Calu3 (cell line): Measurements from ENCODE around the gene SH3D21. TPM values are rescaled to one million over a fixed set of nuclear protein-coding genes. Genes with fewer than 3 reads are reported as not detected.

Source experiments
- BruUV-seq: library from RNA; stranded (reverse); fragments of 400-500 nt; replicated peaks from 2 replicates; lab custom pipeline; 2021; lab: Mats Ljungman, UMichigan
- CTCF ChIA-PET: fragments of 300-600 bp; sonication (Branson Sonifier 250); formaldehyde crosslinking; loops from one replicate; lab custom pipeline; 2022; ENCODE audit warnings: antibody characterized with exemption; lab: Charles Lee
- DNase-seq: peaks from one replicate; pipeline ENCODE4 v3.0.0; 2022
- H3K27ac Mint-ChIP-seq: one replicate; pipeline ENCODE4 v1.8.0; 2022; ENCODE audit warnings: mixed read lengths; ENCODE audit not compliant: unreplicated experiment
- H3K27me3 Mint-ChIP-seq: one replicate; pipeline ENCODE4 v1.8.0; 2022; ENCODE audit warnings: mixed read lengths; ENCODE audit not compliant: unreplicated experiment
- H3K36me3 Mint-ChIP-seq: one replicate; pipeline ENCODE4 v1.8.0; 2022; ENCODE audit warnings: mild to moderate bottlenecking, moderate library complexity, mixed read lengths; ENCODE audit not compliant: insufficient read depth, unreplicated experiment
- H3K4me1 Mint-ChIP-seq: one replicate; pipeline ENCODE4 v1.8.0; 2022; ENCODE audit warnings: mild to moderate bottlenecking, low read depth, mixed read lengths; ENCODE audit not compliant: unreplicated experiment
- H3K4me3 Mint-ChIP-seq: one replicate; pipeline ENCODE4 v1.8.0; 2022; ENCODE audit warnings: mild to moderate bottlenecking, low read depth, moderate library complexity, mixed read lengths; ENCODE audit not compliant: unreplicated experiment
- H3K9me3 Mint-ChIP-seq: one replicate; pipeline ENCODE4 v1.8.0; 2022; ENCODE audit warnings: low read depth, mixed read lengths; ENCODE audit not compliant: unreplicated experiment
- intact Hi-C: fragments of 100-400 bp; cut with micrococcal nuclease; formaldehyde crosslinking; loops from one replicate; pipeline ENCODE4 v1.10.0; 2022; ENCODE audit not compliant: unreplicated experiment
- total RNA-seq: library from RNA; stranded (reverse); gene quantifications from 2 replicates; pipeline ENCODE4 v1.2.3, GENCODE V29; 2022
- TF ChIP-seq, protein P1 (sequence below): fragments of 200-600 bp; IDR thresholded peaks from one replicate; pipeline ENCODE4 v1.8.0; 2022; ENCODE audit warnings: antibody characterized with exemption; ENCODE audit not compliant: unreplicated experiment

SH3D21 gene
- total RNA-seq, 1 experiment from 2014 or later: 12.1 TPM

DNA sequence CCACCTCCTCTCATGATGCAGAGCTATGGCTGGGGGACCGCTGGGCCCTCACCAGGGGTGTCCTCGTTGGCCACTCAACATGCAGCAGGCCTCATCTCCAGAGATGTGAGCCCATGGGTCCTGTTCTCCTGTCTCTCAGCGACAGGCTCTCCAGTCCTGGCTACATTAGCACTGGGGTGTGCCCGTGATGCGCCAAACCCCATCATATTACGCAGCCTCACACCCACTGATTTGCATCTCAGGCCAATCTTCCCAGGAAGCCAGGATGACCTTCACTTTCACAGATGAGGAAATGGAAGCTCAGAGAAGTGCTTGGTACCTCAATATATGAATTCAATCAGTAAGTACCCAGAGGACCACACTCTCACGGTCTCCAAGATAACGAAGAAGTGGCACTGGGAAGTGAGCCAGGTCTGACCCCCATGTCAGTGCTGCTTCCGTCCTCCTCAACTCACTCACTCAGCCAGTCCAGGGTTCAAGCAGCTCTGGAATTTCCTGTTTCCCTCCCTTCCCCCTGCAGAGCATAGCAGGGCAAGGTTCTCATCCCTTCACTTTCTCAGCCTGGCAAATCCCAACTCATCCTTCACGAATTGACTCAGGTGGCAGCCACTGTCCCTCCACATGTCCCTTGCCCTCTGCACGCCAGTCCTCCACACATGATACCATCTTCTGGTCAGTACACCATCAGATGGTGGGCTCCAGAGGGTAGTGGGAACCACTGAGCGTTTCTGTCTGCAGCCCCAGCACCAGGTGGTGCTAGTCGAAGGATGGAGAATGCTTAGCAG is 46.1 kb downstream of the SH3D21 start:
- CTCF ChIA-PET: interaction anchor here (0.6 to 3.4 kb wide), 6 partner anchors 10 to 217 kb away, joined by 3 to 22 read pairs (median 11); no protein-coding TSS in a partner anchor
- Mint-ChIP-seq H3K27ac (peak overlapping the region; percentile 92), H3K27me3 (no peaks in the 10 kb centered on the region), H3K9me3 (no peaks in the 10 kb centered on the region), H3K4me1 (peaks cover 36% of the 10 kb centered on the region), H3K36me3 (peaks cover 78% of the 10 kb centered on the region), H3K4me3 (peak overlapping the region; percentile 32)
- intact Hi-C loops: no loop called here
- peak; percentile 58 for DNase-seq
- BruUV-seq: no TSS peak
- TF ChIP-seq, protein P1, sequence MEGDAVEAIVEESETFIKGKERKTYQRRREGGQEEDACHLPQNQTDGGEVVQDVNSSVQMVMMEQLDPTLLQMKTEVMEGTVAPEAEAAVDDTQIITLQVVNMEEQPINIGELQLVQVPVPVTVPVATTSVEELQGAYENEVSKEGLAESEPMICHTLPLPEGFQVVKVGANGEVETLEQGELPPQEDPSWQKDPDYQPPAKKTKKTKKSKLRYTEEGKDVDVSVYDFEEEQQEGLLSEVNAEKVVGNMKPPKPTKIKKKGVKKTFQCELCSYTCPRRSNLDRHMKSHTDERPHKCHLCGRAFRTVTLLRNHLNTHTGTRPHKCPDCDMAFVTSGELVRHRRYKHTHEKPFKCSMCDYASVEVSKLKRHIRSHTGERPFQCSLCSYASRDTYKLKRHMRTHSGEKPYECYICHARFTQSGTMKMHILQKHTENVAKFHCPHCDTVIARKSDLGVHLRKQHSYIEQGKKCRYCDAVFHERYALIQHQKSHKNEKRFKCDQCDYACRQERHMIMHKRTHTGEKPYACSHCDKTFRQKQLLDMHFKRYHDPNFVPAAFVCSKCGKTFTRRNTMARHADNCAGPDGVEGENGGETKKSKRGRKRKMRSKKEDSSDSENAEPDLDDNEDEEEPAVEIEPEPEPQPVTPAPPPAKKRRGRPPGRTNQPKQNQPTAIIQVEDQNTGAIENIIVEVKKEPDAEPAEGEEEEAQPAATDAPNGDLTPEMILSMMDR: no peak

DNA sequence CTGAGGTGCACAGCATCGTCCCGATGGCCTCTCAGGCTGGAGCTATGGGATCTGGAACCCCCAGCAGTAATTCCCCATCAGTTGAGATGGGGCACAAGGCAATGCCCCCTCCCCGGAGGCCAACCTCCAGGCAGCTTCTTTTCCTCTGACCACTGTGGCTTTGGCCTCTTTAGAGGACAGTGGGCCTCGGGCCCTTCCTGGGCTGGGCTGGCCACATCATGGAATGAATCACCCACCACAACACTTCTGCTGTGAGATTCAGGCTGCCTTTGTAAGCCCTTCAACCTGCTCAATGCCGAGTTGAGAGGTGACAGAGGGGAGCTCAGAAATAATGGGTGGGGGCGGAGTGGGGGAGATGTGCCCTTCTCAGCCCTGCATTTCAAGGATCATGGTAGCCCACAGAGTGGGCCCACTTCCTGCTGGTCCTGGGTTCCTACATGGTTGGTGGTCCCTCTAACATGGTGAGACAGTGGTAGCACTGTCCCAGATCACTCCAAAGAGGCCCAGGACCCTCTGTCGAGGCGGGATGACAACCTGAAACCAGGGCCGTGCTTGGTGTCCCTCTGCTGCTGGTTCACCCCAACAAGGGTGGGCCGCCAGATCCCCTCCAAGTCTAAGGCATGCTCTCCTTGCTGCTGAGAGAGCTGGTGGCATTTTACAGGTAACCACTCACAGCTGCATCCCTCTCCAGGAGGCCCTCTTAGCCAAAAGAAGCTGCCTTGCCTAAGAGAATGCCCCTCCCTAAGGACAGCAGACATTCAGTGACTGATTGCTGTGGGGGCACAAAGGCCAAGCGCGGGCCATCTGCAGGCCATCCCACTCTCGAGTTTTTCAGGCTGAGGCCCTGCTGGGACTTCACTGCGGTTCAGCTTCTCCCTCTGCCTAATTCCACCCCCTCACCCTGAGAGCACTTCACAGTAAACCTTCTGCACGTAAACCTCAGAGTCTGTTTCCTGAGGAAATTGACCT is 47.0 kb downstream of the SH3D21 start:
- Mint-ChIP-seq H3K27me3 (no peaks in the 10 kb centered on the region), H3K4me3 (peak overlapping the region; percentile 32), H3K27ac (peak overlapping the region; percentile 92), H3K36me3 (peaks cover 81% of the 10 kb centered on the region), H3K4me1 (peaks cover 36% of the 10 kb centered on the region), H3K9me3 (no peaks in the 10 kb centered on the region)
- intact Hi-C loops: no loop called here
- DNase-seq: peak; percentile 37
- no TSS peak for BruUV-seq
- CTCF ChIA-PET: interaction anchor here (0.6 to 3.4 kb wide), 4 partner anchors 15 to 58 kb away, joined by 3 to 12 read pairs (median 11); no protein-coding TSS in a partner anchor
- TF ChIP-seq, protein P1: no peak

DNA sequence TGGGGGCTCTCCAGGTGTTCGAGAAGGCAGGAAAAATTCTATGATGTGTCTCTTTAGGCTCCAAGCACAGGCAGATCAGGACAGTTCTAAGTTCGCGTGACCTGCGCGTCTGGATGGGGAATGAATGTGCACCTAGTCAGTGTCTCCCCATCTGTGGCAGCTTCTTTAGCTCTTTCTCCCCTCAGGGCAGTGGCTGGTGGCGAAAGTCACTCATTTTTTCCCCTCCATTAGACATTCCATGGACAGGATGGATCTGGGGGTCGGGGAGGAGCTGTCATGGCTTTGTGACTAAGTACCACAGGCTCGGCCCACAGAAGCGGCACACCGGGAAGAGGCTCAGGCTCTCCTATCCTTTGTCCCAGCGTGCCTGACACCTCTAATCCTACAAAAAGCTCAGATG is 48.3 kb downstream of the SH3D21 start:
- intact Hi-C loops: no loop called here
- H3K9me3 Mint-ChIP-seq: no peaks in the 10 kb centered on the region
- CTCF ChIA-PET: no interaction called here
- TF ChIP-seq, protein P1: no peak
- no peak overlapping the region for H3K27ac Mint-ChIP-seq
- no peaks in the 10 kb centered on the region for H3K27me3 Mint-ChIP-seq
- DNase-seq: no peak
- H3K4me1 Mint-ChIP-seq: peaks cover 38% of the 10 kb centered on the region
- BruUV-seq: no TSS peak
- no peak overlapping the region for H3K4me3 Mint-ChIP-seq
- peaks cover 83% of the 10 kb centered on the region for H3K36me3 Mint-ChIP-seq

DNA sequence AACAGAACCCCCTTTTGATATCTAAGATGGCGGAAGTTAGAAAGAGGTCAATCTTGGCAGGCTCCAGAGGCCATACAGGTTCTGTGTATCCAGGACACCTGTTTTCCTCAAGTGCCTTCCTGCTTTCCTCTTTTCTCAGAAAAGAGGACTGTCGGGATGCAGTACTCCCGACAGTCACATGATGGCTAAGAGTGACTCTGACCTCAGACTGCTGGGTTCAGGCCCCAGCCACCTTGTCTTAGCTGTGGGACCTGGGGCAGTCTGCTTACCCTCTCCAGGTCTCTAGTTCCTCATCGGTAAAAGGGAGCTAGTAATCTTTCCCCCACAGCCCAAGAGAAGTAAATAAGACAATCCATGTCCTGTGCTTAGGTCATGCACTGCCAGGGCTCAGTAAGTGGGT is 49.6 kb downstream of the SH3D21 start:
- TF ChIP-seq, protein P1: no peak
- DNase-seq: no peak
- H3K4me3 Mint-ChIP-seq: no peak overlapping the region
- BruUV-seq: no TSS peak
- peaks cover 37% of the 10 kb centered on the region for H3K4me1 Mint-ChIP-seq
- CTCF ChIA-PET: interaction anchor here (0.7 kb wide), 1 partner anchor 14 kb away, joined by 3 read pairs; no protein-coding TSS in a partner anchor
- intact Hi-C loops: no loop called here
- H3K27ac Mint-ChIP-seq: no peak overlapping the region
- no peaks in the 10 kb centered on the region for H3K9me3 Mint-ChIP-seq
- no peaks in the 10 kb centered on the region for H3K27me3 Mint-ChIP-seq
- peaks cover 74% of the 10 kb centered on the region for H3K36me3 Mint-ChIP-seq
